IPS DF 6.9 (cell line): ENCODE measurements around the gene RAB11FIP3.
"Not testable (repeated sequence)": the region's sequence is repeated elsewhere in the genome, so short reads cannot be mapped to it uniquely, and the experiment has no call there.

Experiments used
- DNase-seq: peaks from one replicate; pipeline ENCODE4 v3.0.0-alpha.2; 2013; ENCODE audit warnings: low read depth, low spot score
- H3K27ac ChIP-seq: one replicate; pipeline ENCODE4 v1.5.1; 2013; ENCODE audit warnings: low read length, control low read depth
- H3K27me3 ChIP-seq: 2 replicates; pipeline ENCODE4 v1.6.1; 2013; ENCODE audit warnings: mild to moderate bottlenecking, low read length; ENCODE audit not compliant: control insufficient read depth, insufficient read depth
- H3K36me3 ChIP-seq: 2 replicates; pipeline ENCODE4 v1.6.1; 2013; ENCODE audit warnings: low read length; ENCODE audit not compliant: control insufficient read depth, insufficient read depth
- H3K4me1 ChIP-seq: 2 replicates; pipeline ENCODE4 v1.6.1; 2013; ENCODE audit warnings: low read length; ENCODE audit not compliant: control insufficient read depth, insufficient read depth
- H3K4me3 ChIP-seq: 2 replicates; pipeline ENCODE4 v1.5.1; 2013; ENCODE audit warnings: mild to moderate bottlenecking, low read length
- H3K9me3 ChIP-seq: 2 replicates; pipeline ENCODE4 v1.6.1; 2013; ENCODE audit warnings: low read length, inconsistent platforms; ENCODE audit not compliant: control insufficient read depth, insufficient read depth
- WGBS: extraction: QIAGEN DNeasy Blood & Tissue Kit; methylation state at CpG from one replicate; pipeline ENCODE4 v1.1.7; 2013; ENCODE audit warnings: mixed read lengths, missing lambda C conversion rate; ENCODE audit not compliant: insufficient read length, insufficient coverage; 5-methylcytosine and 5-hydroxymethylcytosine counted together

The RAB11FIP3 gene

GRCh38 chr16:450785-451512 is 25.5 kb downstream of the RAB11FIP3 start:
- DNase-seq: no peak
- Histone ChIP-seq H3K4me3 (no peak overlapping the region), H3K27me3 (no peaks in the 10 kb centered on the region), H3K36me3 (no peaks in the 10 kb centered on the region), H3K4me1 (no peaks in the 10 kb centered on the region; the same call in 1 of the 2 replicates), H3K27ac (no peak overlapping the region), H3K9me3 (no peaks in the 10 kb centered on the region)
- no CpG with 5 or more reads among the region's 14 CpGs for WGBS

- WGBS: no CpG with 5 or more reads among the region's 13 CpGs
These were observed 29.0 kb downstream of the RAB11FIP3 start for GRCh38 chr16:454397-454940.

DNA sequence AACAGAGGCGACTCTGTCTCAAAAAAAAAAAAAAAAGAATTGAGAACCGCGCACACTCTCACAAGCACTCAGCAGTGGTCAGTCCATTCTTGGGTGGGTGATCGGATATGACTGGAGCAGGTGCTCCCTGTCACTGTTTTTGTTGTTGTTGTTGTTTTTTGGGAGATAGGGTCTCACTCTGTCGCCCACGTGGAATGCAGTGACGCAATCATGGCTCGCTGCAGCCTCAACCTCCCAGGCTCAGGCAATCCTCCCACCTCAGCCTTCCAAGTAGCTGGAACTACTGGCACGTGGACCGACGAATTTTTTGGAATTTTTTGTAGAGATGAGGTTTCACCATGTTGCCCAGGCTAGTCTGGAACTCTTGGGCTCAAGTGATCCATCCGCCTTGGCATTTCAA is 30.0 kb downstream of the RAB11FIP3 start:
- Histone ChIP-seq H3K27ac (no peak overlapping the region), H3K36me3 (no peaks in the 10 kb centered on the region), H3K27me3 (no peaks in the 10 kb centered on the region), H3K4me3 (no peak overlapping the region), H3K4me1 (no peaks in the 10 kb centered on the region; the same call in 1 of the 2 replicates), H3K9me3 (no peaks in the 10 kb centered on the region)
- no peak for DNase-seq
- no CpG with 5 or more reads among the region's 12 CpGs for WGBS

More at GRCh38 chr16:454397-454940, 29.0 kb downstream of the RAB11FIP3 start:
- Histone ChIP-seq H3K36me3 (no peaks in the 10 kb centered on the region), H3K9me3 (no peaks in the 10 kb centered on the region), H3K27ac (no peak overlapping the region), H3K4me1 (no peaks in the 10 kb centered on the region; the same call in 1 of the 2 replicates), H3K4me3 (no peak overlapping the region), H3K27me3 (no peaks in the 10 kb centered on the region)
- DNase-seq: no peak

DNA sequence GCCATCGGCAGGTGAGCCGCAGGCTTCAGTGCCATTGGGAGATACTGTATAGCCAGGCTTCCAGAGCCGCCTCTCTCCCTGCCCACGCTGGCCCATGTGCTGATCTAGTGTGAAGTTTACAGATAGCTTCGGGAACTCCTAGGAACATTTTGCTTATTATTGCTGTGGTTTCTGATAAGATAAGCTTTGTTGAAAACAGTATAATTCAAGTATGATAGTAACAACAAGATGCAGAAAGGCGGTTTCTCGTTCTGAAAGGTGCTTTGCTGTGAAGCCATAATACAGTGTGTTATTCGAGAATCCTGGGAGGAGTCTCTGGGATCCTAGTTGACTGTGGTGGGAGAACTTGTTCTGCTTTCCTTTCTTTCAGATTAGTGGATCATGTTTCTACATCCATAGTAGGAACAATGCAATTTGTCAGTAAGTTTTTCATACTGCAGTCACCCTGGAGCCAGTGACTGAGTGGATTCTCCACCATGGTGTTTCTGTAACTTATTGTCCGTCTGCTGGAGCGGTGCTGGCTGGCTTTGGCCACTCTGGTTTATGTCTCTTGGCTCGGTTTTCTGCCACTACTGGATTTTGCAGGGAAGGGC is 31.5 kb downstream of the RAB11FIP3 start:
- Histone ChIP-seq H3K9me3 (no peaks in the 10 kb centered on the region), H3K36me3 (no peaks in the 10 kb centered on the region), H3K27me3 (no peaks in the 10 kb centered on the region), H3K27ac (no peak overlapping the region), H3K4me1 (no peaks in the 10 kb centered on the region), H3K4me3 (no peak overlapping the region)
- WGBS: no CpG with 5 or more reads among the region's 11 CpGs
- no peak for DNase-seq

DNA sequence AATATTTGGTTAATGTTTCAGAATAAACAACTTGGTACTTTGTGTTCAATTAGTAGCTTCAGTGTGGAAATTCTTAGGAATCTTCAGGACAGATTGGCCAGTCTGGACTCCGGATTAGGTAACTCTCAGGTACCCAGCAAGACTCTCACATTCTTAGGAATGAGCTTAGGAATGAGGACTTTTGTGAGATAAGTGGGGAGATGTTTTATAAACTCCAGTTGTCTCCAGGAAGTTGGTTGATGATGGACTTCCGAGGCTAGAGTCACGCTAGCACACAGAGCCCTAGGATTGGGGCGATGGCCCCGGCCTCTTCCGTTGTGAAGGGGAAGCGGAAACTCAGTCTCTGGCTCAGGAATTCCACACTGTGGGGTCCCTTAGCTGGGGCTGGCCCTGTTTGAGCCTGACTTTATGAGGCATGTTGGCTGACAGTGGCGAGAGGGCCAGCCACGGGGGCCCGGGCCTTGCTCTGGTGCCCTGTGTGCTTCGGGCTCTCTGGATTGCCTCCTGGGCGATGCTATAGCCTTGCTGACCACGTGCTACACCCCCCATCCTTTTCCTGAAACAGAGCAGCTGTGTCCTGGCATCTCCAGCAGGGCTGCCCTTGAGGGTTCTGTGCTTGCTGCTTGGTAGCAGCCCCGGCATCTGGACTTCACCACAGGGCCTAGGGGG is 32.4 kb downstream of the RAB11FIP3 start:
- no CpG with 5 or more reads among the region's 14 CpGs for WGBS
- no peaks in the 10 kb centered on the region for H3K27me3 ChIP-seq
- H3K4me3 ChIP-seq: no peak overlapping the region
- no peaks in the 10 kb centered on the region for H3K36me3 ChIP-seq
- no peaks in the 10 kb centered on the region for H3K4me1 ChIP-seq
- H3K27ac ChIP-seq: no peak overlapping the region
- DNase-seq: no peak
- H3K9me3 ChIP-seq: no peaks in the 10 kb centered on the region

GRCh38 chr16:459761-460160 is 34.3 kb downstream of the RAB11FIP3 start:
- Histone ChIP-seq H3K27ac (no peak overlapping the region), H3K9me3 (no peaks in the 10 kb centered on the region), H3K4me1 (no peaks in the 10 kb centered on the region), H3K36me3 (no peaks in the 10 kb centered on the region), H3K27me3 (no peaks in the 10 kb centered on the region), H3K4me3 (no peak overlapping the region)
- WGBS: no CpG with 5 or more reads among the region's 7 CpGs
- DNase-seq: no peak

DNA sequence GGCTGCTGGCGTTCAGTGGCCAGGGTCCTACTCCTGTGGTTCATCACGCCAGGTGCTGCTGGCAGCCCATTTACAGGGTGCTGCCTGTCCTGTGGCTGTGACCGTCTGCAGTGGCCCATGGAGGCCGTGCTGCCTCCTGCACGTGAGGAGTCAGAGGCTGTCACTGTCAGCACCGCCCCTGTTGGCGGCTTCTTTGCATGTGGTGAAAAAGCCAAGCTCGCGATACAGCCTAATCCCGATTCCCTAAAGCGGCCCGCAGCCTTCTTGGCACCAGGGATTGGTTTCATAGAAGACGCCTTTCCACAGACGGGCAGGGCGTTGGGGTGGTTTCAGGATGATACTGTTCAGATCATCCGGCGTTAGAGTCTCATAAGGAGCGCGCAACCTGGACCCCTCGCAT is 35.3 kb downstream of the RAB11FIP3 start:
- H3K4me1 ChIP-seq: no peaks in the 10 kb centered on the region
- no CpG with 5 or more reads among the region's 20 CpGs for WGBS
- no peak for DNase-seq
- no peaks in the 10 kb centered on the region for H3K36me3 ChIP-seq
- H3K27ac ChIP-seq: no peak overlapping the region
- no peak overlapping the region for H3K4me3 ChIP-seq
- H3K9me3 ChIP-seq: no peaks in the 10 kb centered on the region
- H3K27me3 ChIP-seq: no peaks in the 10 kb centered on the region

DNA sequence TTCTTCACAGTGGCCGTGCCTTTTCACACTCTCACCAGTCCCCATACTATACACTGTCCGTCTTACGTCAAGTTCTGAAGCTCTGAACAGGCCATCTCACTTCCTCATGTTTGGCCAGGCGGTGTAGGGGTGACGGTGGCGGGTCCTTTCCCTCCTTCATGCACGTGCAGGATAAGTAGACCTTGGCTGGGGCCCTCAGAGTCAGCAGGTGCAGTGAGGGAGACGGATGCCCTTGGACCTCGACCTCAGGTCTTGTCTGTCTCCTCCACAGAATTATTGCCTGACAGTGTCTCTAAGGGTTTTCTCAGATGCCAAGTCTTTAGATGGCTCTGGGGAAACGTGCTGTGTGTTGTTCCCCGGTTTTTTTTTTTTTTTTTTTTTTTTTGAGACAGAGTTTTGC is 37.6 kb downstream of the RAB11FIP3 start:
- H3K4me1 ChIP-seq: no peaks in the 10 kb centered on the region
- WGBS: no CpG with 5 or more reads among the region's 11 CpGs

GRCh38 chr16:466651-467050 is 41.2 kb downstream of the RAB11FIP3 start:
- H3K4me1 ChIP-seq: peaks cover 5% of the 10 kb centered on the region
- H3K9me3 ChIP-seq: no peaks in the 10 kb centered on the region
- whole genome bisulfite sequencing: no CpG with 5 or more reads among the region's 13 CpGs
- DNase-seq: no peak
- H3K4me3 ChIP-seq: no peak overlapping the region
- H3K27me3 ChIP-seq: no peaks in the 10 kb centered on the region
- H3K27ac ChIP-seq: no peak overlapping the region
- H3K36me3 ChIP-seq: no peaks in the 10 kb centered on the region

More for the DNA sequence above, 37.6 kb downstream of the RAB11FIP3 start:
- DNase-seq: no peak
- no peaks in the 10 kb centered on the region for H3K9me3 ChIP-seq
- no peak overlapping the region for H3K27ac ChIP-seq
- no peaks in the 10 kb centered on the region for H3K36me3 ChIP-seq
- no peaks in the 10 kb centered on the region for H3K27me3 ChIP-seq
- no peak overlapping the region for H3K4me3 ChIP-seq

GRCh38 chr16:467249-467871 is 41.9 kb downstream of the RAB11FIP3 start:
- no CpG with 5 or more reads among the region's 12 CpGs for WGBS
- H3K27me3 ChIP-seq, DNase-seq, H3K4me3 ChIP-seq, H3K9me3 ChIP-seq, H3K4me1 ChIP-seq, H3K36me3 ChIP-seq, H3K27ac ChIP-seq: not testable (repeated sequence)
